Sigmoid colon (tissue), 4 donors: ENCODE measurements around the gene HCN2.

Source experiments
- CTCF ChIP-seq, 4 experiments: fragments of 450-650 bp in 3 of 4; fragments of 200-600 bp in 1 of 4; IDR thresholded peaks; one replicate each; pipeline ENCODE4 v1.5.1; 2016 to 2019; ENCODE audit warnings: antibody characterized with exemption in 4 of 4, mild to moderate bottlenecking in 3 of 4, moderate library complexity in 2 of 4
- EP300 ChIP-seq, 4 donors: sonication (generic); formaldehyde crosslinking; IDR thresholded peaks; one replicate each; pipeline ENCODE4 v1.6.1; 2017; ENCODE audit warnings: antibody characterized with exemption in 4 of 4
- POLR2A ChIP-seq, 2 donors: fragments of 450-650 bp; IDR thresholded peaks; one replicate each; pipeline ENCODE4 v1.6.1; 2016; ENCODE audit warnings: antibody characterized with exemption in 2 of 2, mild to moderate bottlenecking in 2 of 2, moderate library complexity in 2 of 2
- POLR2AphosphoS5 ChIP-seq, 4 donors: sonication (generic); formaldehyde crosslinking; IDR thresholded peaks; one replicate each; pipeline ENCODE4 v1.6.1; 2017; ENCODE audit warnings: antibody characterized with exemption in 4 of 4

- TF ChIP-seq EP300 (IDR thresholded peaks at IDR 0.05) (peak in 1 of 4 donors; percentile 58), CTCF (IDR thresholded peaks at IDR 0.05) (no peak), POLR2AphosphoS5 (IDR thresholded peaks at IDR 0.05) (peak; percentile 93 to 99 (median 98)), POLR2A (IDR thresholded peaks at IDR 0.05) (peak; percentile 74 to 83)
Observed at GRCh38 chr19:572140-572742, 17.4 kb upstream of the HCN2 start, which contains the start of gene BSG.
